OCI-LY3 (cell line): Measurements from ENCODE around the gene RTN4IP1.

Experiments
- H2AFZ ChIP-seq: fragments of 200-600, 300-600 bp; shearing (Covaris generic); 2 replicates; pipeline ENCODE4 v1.6.0; 2014; ENCODE audit warnings: antibody characterized with exemption, low read depth, low read length
- H3K27ac ChIP-seq: fragments of 200-600, 300-600 bp; sonication (generic); 2 replicates; pipeline ENCODE4 v1.5.1; 2014; ENCODE audit warnings: mild to moderate bottlenecking, low read length, moderate library complexity, mixed read lengths
- H3K27me3 ChIP-seq: fragments of 200-600, 300-600 bp; sonication (generic); 2 replicates; pipeline ENCODE4 v1.6.1; 2014; ENCODE audit warnings: low read depth, low read length, mixed read lengths
- H3K36me3 ChIP-seq: fragments of 200-600, 300-600 bp; sonication (generic); replicated peaks from 2 replicates; pipeline ENCODE3; 2014; ENCODE audit warnings: low read depth, low read length, mixed read lengths
- H3K4me1 ChIP-seq: fragments of 300-600, 200-600 bp; sonication (generic); 2 replicates; pipeline ENCODE4 v1.6.1; 2014; ENCODE audit warnings: low read length, mixed read lengths
- H3K4me2 ChIP-seq: fragments of 200-600, 300-600 bp; sonication (generic); 2 replicates; pipeline ENCODE4 v1.6.1; 2014; ENCODE audit warnings: low read length, mixed read lengths
- H3K4me3 ChIP-seq: fragments of 300-600, 200-600 bp; sonication (generic); 2 replicates; pipeline ENCODE4 v1.5.1; 2014; ENCODE audit warnings: antibody characterized with exemption, mild to moderate bottlenecking, low read length, moderate library complexity
- H3K79me2 ChIP-seq: fragments of 300-600, 200-600 bp; shearing (Covaris generic); 2 replicates; pipeline ENCODE4 v1.6.1; 2014; ENCODE audit warnings: mild to moderate bottlenecking, low read length, mixed read lengths
- H3K9ac ChIP-seq: fragments of 300-600, 200-600 bp; shearing (Covaris generic); 2 replicates; pipeline ENCODE4 v1.6.0; 2014; ENCODE audit warnings: mild to moderate bottlenecking, low read length, moderate library complexity
- H3K9me3 ChIP-seq: fragments of 200-600, 300-600 bp; shearing (Covaris generic); 2 replicates; pipeline ENCODE4 v1.6.1; 2014; ENCODE audit warnings: low read length, mixed read lengths; ENCODE audit not compliant: insufficient read depth
- H4K20me1 ChIP-seq: fragments of 200-600, 300-600 bp; sonication (generic); 2 replicates; pipeline ENCODE4 v1.6.1; 2016; ENCODE audit warnings: low read length, mixed read lengths; ENCODE audit not compliant: insufficient read depth
- EZH2phosphoT487 ChIP-seq: fragments of 200-600 bp; shearing (Covaris generic); IDR thresholded peaks from 2 replicates; pipeline ENCODE4 v1.6.1; 2018; ENCODE audit warnings: antibody characterized with exemption, mixed run types, low read depth
- TF ChIP-seq, protein P1 (sequence below): fragments of 200-600, 300-600 bp; sonication (generic); IDR thresholded peaks from 2 replicates; pipeline ENCODE4 v1.5.1; 2014; ENCODE audit warnings: antibody characterized with exemption, low read length, low read depth

RTN4IP1 gene

GRCh38 chr6:106586815-106587415 is 42.4 kb downstream of the RTN4IP1 start:
- Histone ChIP-seq H3K36me3 (peaks cover 4% of the 10 kb centered on the region), H3K9ac (no peak overlapping the region), H3K79me2 (no peaks in the 10 kb centered on the region), H3K4me3 (no peak overlapping the region), H3K27me3 (no peaks in the 10 kb centered on the region), H2AFZ (no peak overlapping the region), H3K27ac (no peak overlapping the region), H3K9me3 (no peaks in the 10 kb centered on the region), H3K4me1 (no peaks in the 10 kb centered on the region), H4K20me1 (no peaks in the 10 kb centered on the region), H3K4me2 (no peak overlapping the region)
- TF ChIP-seq, protein P1, sequence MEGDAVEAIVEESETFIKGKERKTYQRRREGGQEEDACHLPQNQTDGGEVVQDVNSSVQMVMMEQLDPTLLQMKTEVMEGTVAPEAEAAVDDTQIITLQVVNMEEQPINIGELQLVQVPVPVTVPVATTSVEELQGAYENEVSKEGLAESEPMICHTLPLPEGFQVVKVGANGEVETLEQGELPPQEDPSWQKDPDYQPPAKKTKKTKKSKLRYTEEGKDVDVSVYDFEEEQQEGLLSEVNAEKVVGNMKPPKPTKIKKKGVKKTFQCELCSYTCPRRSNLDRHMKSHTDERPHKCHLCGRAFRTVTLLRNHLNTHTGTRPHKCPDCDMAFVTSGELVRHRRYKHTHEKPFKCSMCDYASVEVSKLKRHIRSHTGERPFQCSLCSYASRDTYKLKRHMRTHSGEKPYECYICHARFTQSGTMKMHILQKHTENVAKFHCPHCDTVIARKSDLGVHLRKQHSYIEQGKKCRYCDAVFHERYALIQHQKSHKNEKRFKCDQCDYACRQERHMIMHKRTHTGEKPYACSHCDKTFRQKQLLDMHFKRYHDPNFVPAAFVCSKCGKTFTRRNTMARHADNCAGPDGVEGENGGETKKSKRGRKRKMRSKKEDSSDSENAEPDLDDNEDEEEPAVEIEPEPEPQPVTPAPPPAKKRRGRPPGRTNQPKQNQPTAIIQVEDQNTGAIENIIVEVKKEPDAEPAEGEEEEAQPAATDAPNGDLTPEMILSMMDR = no peak
- no peak for TF ChIP-seq EZH2phosphoT487

DNA sequence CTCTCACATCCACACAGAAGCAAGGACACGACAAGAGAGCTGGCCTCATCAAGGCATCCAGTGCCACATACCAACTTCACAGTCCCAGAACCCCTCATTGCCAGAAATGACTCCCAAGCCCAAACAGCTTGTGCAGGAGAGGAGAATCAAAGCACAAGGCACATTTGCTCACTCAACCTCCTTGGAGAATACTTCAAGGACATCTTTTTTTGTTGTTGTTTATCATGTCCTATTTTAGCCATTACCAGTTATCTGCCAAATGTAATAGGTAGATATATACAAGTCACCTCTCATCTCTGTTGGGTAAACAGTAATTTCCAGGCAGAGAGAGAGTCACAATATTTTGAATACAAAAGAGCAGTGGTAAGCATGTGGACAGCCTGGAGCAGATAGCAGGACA is 47.8 kb downstream of the RTN4IP1 start:
- H3K27me3 ChIP-seq = no peaks in the 10 kb centered on the region

DNA sequence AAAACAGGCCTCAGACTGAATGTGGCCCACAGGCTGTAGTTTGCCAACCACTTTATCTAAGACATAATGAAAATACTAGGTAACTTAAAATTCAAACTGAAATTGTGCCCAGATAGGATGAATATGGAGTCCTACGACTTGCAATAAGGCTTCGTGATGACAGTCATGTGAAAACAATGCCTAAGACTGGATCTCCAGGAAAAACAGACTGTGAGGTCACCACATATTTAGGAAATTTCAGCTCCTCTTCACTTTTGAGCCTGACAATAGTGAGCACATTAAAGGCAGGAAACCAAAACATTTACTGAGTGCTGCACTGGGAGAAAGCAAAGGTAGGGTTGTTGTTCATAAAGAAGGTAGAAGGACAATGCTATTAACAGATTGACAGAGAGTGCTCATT is 50.0 kb downstream of the RTN4IP1 start:
- H3K4me2 ChIP-seq = no peak overlapping the region
- H4K20me1 ChIP-seq = no peaks in the 10 kb centered on the region
- no peaks in the 10 kb centered on the region for H3K4me1 ChIP-seq
- no peaks in the 10 kb centered on the region for H3K36me3 ChIP-seq
- no peaks in the 10 kb centered on the region for H3K9me3 ChIP-seq
- no peaks in the 10 kb centered on the region for H3K79me2 ChIP-seq
- no peak overlapping the region for H3K4me3 ChIP-seq
- no peak overlapping the region for H2AFZ ChIP-seq
- TF ChIP-seq, protein P1 = no peak
- no peak for TF ChIP-seq EZH2phosphoT487
- no peaks in the 10 kb centered on the region for H3K27me3 ChIP-seq
- no peak overlapping the region for H3K27ac ChIP-seq
- no peak overlapping the region for H3K9ac ChIP-seq

More for the DNA sequence above, 47.8 kb downstream of the RTN4IP1 start:
- no peaks in the 10 kb centered on the region for H3K4me1 ChIP-seq
- no peak overlapping the region for H3K4me2 ChIP-seq
- no peak overlapping the region for H3K27ac ChIP-seq
- H4K20me1 ChIP-seq = no peaks in the 10 kb centered on the region
- no peak overlapping the region for H3K4me3 ChIP-seq
- no peak for TF ChIP-seq EZH2phosphoT487
- TF ChIP-seq, protein P1 = no peak
- no peaks in the 10 kb centered on the region for H3K36me3 ChIP-seq
- no peak overlapping the region for H2AFZ ChIP-seq
- H3K79me2 ChIP-seq = no peaks in the 10 kb centered on the region
- H3K9me3 ChIP-seq = no peaks in the 10 kb centered on the region
- no peak overlapping the region for H3K9ac ChIP-seq

- H3K4me1 ChIP-seq = no peaks in the 10 kb centered on the region
- no peaks in the 10 kb centered on the region for H3K9me3 ChIP-seq
- H3K27ac ChIP-seq = no peak overlapping the region
- H4K20me1 ChIP-seq = no peaks in the 10 kb centered on the region
- TF ChIP-seq, protein P1 = no peak
- TF ChIP-seq EZH2phosphoT487 = no peak
- no peak overlapping the region for H2AFZ ChIP-seq
- no peak overlapping the region for H3K4me2 ChIP-seq
- no peaks in the 10 kb centered on the region for H3K79me2 ChIP-seq
- no peak overlapping the region for H3K9ac ChIP-seq
- H3K4me3 ChIP-seq = no peak overlapping the region
- no peaks in the 10 kb centered on the region for H3K27me3 ChIP-seq
- peaks cover 6% of the 10 kb centered on the region for H3K36me3 ChIP-seq
These were observed 54.4 kb downstream of the RTN4IP1 start for GRCh38 chr6:106574741-106575458.
